CMK (cell line): ENCODE data around the gene RAVER2.

Source experiments
- DNase-seq: peaks from one replicate; pipeline ENCODE4 v3.0.0-alpha.2; 2010; ENCODE audit warnings: low read depth

RAVER2 gene

DNA sequence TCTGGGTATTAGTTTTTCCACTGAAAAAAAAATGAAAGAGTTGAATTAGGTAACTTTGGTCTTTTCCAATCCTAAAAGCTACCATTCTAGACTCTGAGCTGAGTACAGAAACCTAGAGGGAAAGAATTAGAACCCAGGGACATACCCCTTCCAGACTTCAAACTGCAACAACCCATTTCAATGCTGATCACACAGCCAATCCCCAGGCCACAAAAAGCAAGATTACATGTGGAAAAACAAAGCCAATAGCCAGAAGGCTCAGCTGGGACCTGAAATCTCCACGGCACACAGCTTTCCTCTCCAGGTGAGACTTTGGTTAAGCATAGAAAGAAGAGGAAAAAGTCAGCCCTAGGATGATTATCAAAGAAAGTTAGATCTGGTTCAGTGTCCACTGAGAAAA is 132.7 kb downstream of the RAVER2 start:
- no peak for DNase-seq

DNA sequence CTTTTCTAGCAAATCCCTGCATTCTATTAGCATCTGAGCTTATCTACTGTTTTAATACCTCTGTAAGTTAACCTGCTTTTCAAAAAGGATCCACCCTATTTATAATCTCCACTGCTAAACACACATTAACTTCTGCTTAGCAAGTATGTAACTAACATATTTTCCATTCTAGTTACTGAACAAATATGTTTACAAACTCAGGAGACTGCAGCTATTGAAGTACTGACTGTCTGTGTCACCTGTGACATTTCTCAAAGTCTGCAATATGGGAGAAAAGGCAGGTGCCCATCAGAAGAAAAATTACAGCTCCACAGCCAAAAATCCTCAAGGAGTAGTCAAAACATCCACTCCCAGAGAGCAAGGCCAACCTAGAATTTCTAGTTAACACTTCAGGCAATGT is 133.2 kb downstream of the RAVER2 start:
- no peak for DNase-seq

DNA sequence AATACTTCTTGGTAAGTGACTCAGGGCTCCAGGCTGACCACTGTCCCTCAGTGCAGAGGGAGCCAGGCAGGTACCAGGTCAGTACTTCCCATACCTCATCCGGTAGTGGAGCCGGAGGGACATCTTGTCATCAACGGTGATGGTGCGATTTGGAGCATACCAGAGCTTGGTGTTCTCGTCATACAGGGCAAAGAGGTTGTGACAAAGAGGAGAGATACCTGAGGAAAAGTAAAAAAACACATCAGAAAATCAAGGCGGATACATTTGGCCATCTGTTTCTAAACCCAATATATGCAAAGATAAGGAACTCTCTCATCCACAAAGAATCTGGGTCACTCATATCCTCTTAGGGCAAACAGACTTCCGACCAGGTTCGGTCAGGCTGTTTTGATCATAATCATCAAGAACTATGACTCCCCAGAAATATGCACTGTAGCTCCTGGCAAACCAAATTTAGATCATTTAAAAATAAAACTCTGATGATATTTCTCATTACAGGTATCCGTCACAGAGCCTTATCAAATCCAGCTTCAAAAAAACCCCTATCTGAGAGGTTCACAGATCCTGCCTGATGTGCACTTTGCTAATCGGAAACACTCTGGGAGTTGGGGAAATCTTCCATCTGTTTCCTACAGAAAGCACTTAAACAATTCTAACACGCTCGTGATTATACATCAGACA is 134.2 kb downstream of the RAVER2 start:
- DNase-seq: no peak

DNA sequence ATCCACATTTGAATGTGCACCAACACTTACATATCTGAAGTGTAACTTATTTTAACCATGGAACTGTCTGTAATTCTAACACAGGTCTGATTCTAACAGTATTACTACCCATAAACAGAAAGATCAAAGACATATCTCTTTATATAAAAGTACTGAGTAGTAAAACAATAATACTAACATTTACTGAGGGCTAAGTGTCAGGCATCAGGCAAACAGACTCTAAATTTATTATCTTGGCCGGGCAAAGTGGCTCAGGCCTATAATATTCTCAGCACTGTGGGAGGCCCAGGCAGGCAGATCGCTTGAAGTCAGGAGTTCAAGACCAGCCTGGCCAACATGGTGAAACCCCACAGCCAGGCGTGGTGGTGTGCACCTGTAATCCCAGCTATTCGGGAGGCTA is 135.6 kb downstream of the RAVER2 start:
- no peak for DNase-seq

DNA sequence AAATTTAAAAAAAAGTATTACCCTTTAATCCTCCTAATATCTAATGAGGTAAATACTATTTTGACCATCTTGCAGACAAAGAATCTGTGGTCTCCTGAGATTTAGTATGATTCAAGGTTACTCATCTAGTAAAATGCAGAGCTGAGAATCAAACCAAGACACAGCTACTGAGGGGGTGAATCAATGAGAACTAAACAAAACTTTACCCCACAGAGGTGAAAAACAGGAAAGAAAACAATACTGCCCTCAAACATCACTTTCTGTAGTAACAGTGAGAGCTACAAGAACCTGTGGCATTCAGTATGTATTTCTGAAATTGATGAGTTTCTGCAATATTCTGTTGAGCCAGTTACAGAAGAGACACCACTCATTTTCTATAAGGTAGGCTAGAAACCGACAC is 136.4 kb downstream of the RAVER2 start:
- DNase-seq: no peak
